Renal cortical epithelial cell (primary cell): Measurements from ENCODE around the gene AGRP. TPM values are rescaled to one million over a fixed set of nuclear protein-coding genes. Genes with fewer than 3 reads are reported as not detected.
"Not testable (repeated sequence)": the region's sequence is repeated elsewhere in the genome, so short reads cannot be mapped to it uniquely, and the experiment has no call there.

Experiments used
- DNase-seq: peaks from one replicate; pipeline ENCODE4 v3.0.0-alpha.2; 2011; ENCODE audit warnings: low read depth
- total RNA-seq: library from RNA; depleted of rRNA; stranded (reverse); fragments of >200 nt; gene quantifications from 2 replicates; pipeline ENCODE4 v1.2.3, GENCODE V29; 2014

Gene AGRP
- total RNA-seq: not detected in 2 replicates

- no peak for DNase-seq
These were observed at the start of gene AGRP for GRCh38 chr16:67483150-67483549. AGRP (minus strand) TSS chr16:67483547; CDS start chr16:67483398, 149 bp downstream.

GRCh38 chr16:67531247-67531646 is 47.9 kb upstream of the AGRP start:
- DNase-seq: no peak

- peak; percentile 49 for DNase-seq
These were observed 46.9 kb upstream of the AGRP start for GRCh38 chr16:67530013-67530939.

- no peak for DNase-seq
These were observed 46.2 kb upstream of the AGRP start for GRCh38 chr16:67529582-67530012.

- DNase-seq: no peak
These were observed 45.7 kb upstream of the AGRP start for GRCh38 chr16:67528870-67529581.

- no peak for DNase-seq
These were observed 45.0 kb upstream of the AGRP start, which contains the start of gene RIPOR1 for GRCh38 chr16:67528222-67528869. RIPOR1 (plus strand) TSS chr16:67528829; CDS start chr16:67538447, 9,618 bp downstream.

GRCh38 chr16:67526149-67526791 is 42.9 kb upstream of the AGRP start:
- DNase-seq: no peak

DNA sequence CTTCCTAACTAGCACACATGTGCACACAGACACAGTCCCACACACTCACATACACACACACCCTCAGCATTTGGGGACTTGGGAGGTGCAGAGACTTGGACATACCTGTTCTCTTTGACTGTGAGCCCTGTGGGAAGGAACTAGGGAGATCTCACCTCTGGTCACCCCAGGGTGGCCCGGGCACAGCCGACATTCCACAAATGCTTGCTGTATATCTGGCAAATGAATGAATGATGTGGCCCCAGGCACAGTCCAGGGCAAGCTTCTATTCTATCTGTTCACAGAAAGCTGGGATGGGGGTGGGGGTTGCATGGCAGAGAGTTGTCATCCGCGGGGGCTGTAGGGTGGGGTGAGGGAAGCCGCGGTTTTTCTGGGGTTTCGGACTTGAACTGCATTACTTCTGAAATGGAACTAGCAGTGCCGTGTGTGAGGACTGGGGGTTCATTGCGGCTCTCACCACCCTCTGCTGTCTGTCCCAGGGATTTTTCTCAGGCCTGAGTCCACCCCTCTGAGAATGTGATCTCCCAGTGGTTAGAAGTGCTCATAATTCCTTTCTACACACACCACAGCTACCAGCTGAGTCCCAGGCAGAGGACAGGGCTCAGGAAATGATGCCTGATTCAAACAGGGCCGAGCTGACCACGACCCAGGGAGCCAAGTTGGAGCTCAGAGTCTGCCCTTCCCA is 42.0 kb upstream of the AGRP start:
- no peak for DNase-seq

DNA sequence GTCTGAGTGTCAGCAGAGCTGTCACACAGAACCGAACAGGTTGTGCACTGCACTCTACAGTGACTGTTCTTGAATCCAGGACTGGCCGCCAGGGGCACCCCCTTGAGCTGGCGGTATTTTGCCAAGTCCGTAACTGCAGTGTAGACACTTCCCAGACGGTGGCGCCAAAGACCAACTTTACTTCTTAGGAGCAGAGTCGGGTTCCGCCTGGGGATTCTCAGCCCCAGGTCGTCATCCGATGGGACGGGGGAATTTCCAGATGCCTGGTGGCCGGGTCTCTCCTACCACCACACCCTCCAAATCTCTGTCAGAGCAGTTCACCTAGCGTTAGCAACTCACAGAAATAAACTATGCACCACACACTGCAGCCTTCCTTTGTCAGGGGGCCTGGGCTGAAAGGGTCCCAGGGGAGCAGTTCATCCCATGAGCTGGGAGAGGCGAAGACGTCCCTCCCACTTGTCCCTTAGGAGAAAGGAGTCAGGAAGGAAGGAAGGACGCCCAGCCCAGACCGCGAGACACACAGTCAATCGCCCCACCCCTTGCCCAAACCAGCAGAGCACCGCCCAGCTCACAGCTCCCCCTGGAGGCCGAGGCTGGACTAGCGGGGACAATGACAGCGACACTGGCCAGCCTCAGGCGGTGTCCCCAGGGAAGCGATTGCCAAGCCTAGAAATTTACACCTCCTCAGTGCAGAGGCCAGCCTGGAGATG is 37.9 kb upstream of the AGRP start:
- peak; percentile 90 for DNase-seq

DNA sequence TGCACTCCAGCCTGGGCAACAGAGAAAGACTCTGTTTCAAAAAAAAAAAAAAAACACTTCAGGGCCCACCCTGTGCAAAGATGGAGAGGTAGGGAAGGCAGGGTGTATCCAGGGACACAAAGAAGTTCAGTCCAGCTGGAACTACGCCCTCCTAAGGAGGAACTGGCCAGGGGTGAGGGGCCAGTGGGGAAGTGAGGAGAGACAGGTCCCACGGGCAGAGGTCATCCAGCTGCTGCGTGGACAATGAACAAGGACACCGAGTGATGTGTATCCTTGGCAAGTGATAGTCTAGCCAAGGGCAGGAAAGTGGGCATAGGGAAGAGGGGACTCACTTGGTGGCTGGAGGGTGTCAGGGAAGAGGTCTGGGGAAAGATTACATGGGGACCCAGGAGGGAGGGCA is 35.9 kb upstream of the AGRP start:
- no peak for DNase-seq

DNA sequence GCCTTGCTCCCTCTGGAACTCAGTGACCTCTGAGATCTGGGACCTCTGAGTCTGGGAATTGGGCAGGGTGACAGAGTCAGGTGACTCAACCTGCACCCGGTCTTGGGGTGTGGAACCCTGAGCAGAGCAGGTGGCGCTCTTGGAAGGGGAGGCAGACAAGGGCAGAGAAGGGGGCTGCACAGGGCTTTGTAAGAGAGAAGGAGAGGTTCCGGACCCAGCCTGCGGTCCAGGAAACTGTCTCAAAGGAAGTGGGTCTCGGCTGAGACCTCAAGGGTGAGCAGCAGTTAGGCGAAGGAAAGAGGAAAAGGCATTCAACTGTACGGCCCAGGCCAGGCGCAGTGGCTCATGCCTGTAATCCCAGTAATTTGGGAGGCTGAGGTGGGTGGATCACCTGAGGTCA is 35.3 kb upstream of the AGRP start:
- DNase-seq: no peak

DNA sequence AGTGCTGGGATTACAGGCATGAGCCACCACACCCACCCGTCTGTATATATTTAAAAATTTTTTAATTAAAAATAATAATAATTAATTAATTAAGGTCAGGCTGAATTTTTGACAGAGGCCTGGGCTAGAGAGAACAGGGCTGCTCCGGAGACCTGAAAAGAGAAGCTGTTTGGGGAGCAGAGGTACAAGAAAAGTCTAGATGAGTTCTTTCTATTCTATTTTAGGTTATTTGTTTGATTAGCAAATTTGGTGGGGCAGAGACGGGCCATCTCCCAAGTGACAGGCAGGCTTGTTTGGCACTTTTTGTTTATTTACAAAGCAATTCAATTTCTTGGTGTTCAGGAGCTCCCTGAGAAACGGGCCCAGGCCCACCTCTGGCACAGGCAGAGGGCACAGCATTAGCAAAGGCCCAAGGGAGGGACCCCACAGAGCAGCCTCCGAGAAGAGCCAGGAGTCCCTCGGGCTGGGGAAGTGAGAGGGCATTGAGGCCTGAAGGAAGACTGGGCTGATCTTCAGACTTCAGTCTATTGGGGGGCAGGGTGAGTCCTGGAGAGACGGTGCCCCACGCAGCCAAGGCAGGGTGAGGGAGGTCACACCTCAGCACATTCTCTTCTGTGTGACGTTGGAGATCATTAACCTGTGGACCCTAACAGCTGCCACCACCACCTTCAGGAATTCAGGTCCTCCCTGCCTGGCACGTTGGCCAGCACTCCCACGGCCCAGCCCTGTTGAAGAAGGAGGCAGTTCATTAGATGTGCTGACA is 34.5 kb upstream of the AGRP start:
- peak; percentile 82 for DNase-seq

DNA sequence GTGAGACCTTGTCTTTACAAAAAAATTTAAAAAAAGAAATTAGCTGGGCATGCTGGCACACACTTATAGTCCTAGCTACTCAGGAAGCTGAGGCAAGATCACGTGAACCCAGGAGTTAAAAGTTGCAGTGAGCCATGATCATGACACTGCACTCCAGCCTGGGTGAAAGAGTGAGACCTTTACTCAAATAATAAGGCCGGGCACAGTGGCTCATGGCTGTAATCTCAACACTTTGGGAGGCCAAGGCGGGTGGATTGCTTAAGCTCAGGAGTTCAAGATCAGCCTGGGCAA is 33.8 kb upstream of the AGRP start:
- no peak for DNase-seq

DNA sequence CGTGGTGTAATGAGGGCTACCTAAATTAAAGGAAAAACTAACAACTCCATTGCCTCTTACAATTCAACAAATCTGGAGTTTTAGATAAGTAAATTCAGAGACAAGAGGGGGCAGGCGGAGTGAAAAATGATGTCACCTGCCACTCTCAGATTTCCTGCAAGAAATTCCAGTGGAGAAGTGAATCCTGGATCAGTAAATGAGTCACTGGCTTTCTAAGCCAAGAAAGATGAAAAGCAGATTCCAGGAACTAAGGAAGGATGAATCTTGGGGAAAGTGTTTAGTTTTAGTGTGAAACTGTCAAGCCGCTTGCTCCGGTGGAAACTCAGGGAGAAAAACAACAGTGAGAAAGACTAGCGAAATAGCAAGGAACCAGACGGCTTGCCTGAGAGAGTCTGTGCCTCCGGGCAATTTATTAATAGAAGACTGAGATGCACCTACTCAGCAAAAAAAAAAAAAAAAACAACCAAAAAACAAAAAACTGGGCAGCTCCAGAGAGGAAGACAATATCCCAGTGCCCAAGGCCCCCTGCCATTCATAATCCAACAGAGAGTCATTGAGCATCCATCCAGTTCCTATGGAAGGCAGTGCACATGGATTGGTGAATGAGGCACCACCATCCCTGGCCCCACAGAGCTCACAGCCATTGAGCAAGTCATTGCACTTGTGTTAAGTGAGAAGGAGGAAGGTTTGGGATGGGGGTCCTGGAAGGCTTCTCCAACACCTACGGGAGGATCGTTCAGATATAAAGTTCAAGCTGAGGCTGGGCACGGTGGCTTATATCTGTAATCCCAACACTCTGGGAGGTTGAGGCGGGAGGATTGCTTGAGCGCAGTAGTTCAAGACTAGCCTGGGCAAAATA is 33.2 kb upstream of the AGRP start:
- DNase-seq: peak; percentile 91

DNA sequence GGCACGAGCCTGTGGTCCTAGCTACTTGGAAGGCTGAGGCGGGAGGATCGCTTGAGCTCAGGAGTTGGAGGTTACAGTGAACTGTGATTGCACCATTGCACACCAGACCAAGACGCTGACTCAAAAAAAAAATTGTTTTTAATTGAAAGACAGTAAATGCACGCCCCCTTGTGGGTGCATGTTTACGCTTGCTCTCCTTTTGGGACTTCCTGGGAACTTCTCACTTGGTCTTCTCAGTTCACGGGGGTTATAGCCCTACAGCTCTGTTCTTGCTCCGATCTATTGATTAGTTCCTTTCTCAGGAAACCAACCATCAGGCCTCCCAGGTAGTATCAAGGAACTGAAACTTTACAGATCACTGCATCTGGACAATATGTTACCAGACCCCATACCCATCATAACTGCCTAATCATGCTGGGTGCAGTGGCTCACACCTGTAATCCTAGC is 31.1 kb upstream of the AGRP start:
- peak; percentile 87 for DNase-seq

GRCh38 chr16:67513892-67514291 is 30.5 kb upstream of the AGRP start:
- DNase-seq: not testable (repeated sequence)

GRCh38 chr16:67509016-67509415 is 25.7 kb upstream of the AGRP start:
- no peak for DNase-seq

DNA sequence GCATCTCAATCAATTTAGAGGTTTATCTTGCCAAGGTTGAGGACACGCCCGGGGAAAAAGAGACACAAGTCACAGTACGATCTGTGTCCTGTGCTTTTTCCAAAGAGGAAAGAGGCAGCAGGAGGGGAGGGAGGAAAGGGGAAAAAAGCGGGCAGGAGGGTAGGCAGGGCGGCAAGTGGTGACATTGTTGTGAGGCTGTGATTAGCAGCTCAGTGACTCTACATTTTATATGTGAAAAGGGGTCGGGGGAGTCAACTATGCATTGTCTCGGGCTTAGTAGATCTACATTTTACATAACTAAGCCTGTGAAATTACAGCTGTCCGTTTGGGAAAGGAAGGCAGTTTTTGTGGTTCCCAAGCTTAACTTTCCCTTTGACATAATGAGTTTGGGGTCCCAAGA is 23.1 kb upstream of the AGRP start:
- no peak for DNase-seq
